ENCODE data around the gene GALNT18.

Gene GALNT18

DNA sequence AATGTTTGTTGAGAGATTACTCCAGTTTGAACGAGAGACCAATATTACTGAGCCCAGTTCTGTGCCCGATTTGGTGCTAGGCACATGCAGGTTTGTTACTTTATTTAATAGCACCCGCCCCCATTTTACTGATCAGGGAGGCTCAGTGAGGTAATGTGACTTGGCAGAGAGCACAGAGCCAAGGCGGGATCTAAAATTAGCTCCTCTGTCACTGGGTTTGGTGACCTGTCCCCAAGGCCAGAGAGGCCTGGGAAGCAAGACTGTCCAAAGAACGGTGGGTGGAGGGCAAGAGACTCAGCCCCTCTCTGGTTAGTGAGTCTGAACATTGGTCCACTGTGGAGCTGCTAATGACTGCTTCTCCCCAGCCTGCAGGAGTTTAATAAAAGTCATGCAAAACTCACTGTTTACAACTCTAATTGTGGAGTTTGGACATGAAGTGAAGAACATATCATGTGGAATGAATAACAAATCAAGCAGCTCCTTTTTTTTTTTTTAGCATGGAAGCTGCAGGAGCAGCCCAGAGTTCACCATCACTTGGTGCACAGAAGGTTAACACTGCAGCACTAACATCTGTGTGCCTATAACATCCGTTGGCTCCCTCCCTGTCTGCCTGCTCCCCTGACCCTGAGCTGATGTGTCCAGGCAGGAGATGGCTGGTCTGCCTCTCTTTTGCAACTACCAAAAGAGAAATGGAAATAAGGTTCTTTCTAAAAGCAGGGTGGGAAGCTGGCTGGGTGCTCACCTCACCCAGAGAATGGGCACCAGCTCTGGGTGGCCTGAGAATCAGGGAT lies 307.7 kb downstream of the GALNT18 start:
- Histone ChIP-seq H3K27ac (no peak overlapping the region), H3K27me3 (ENCODE audit: insufficient read depth, low read depth) (no peaks in the 10 kb centered on the region)
- TF ChIP-seq, protein P1, sequence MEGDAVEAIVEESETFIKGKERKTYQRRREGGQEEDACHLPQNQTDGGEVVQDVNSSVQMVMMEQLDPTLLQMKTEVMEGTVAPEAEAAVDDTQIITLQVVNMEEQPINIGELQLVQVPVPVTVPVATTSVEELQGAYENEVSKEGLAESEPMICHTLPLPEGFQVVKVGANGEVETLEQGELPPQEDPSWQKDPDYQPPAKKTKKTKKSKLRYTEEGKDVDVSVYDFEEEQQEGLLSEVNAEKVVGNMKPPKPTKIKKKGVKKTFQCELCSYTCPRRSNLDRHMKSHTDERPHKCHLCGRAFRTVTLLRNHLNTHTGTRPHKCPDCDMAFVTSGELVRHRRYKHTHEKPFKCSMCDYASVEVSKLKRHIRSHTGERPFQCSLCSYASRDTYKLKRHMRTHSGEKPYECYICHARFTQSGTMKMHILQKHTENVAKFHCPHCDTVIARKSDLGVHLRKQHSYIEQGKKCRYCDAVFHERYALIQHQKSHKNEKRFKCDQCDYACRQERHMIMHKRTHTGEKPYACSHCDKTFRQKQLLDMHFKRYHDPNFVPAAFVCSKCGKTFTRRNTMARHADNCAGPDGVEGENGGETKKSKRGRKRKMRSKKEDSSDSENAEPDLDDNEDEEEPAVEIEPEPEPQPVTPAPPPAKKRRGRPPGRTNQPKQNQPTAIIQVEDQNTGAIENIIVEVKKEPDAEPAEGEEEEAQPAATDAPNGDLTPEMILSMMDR (conservative IDR thresholded peaks at IDR 0.05; ENCODE audit: low read depth, low read length), result no peak

DNA sequence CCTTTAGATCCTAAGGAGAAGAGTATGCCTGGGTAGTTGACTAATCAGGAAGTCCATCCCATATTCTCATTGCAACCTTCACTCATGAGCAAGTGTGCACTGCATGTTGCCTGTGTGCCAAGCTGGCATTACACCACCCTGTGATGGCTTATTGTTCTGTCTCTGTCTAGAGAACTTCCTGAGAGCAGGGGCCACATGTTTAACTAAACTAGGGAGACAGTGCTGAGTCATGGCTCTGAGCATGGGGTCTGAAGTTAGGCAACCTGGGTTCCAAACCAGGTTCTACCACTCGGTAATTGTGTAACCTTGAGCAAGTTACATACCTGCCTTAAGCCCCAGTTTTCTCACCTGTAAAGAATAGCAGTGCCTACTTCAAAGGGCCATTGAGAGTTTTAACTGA lies 308.4 kb downstream of the GALNT18 start:
- Histone ChIP-seq H4K20me1 (ENCODE audit: insufficient read depth) (no peaks in the 10 kb centered on the region), H3K36me3 (ENCODE audit: insufficient read depth) (no peaks in the 10 kb centered on the region), H3K4me1 (ENCODE audit: low read depth, poor library complexity, severe bottlenecking) (no peaks in the 10 kb centered on the region), H2AFZ (ENCODE audit: low read depth) (no peak overlapping the region), H3K79me2 (ENCODE audit: insufficient read depth, low read depth) (no peaks in the 10 kb centered on the region), H3K27ac (no peak overlapping the region), H3K27me3 (ENCODE audit: insufficient read depth, low read depth) (no peaks in the 10 kb centered on the region), H3K4me3 (IDR thresholded peaks at IDR 0.05; ENCODE audit: insufficient read depth, low read depth, low read length) (no peak overlapping the region), H3K4me2 (no peak overlapping the region), H3K9ac (no peak overlapping the region)
- TF ChIP-seq, protein P1 (conservative IDR thresholded peaks at IDR 0.05; ENCODE audit: low read depth, low read length), result no peak

More for the DNA sequence above, 307.7 kb downstream of the GALNT18 start:
- H3K4me1 ChIP-seq (ENCODE audit: low read depth, poor library complexity, severe bottlenecking), result no peaks in the 10 kb centered on the region
- no peaks in the 10 kb centered on the region for H3K36me3 ChIP-seq (ENCODE audit: insufficient read depth)
- no peaks in the 10 kb centered on the region for H3K79me2 ChIP-seq (ENCODE audit: insufficient read depth, low read depth)
- no peak overlapping the region for H3K9ac ChIP-seq
- no peaks in the 10 kb centered on the region for H4K20me1 ChIP-seq (ENCODE audit: insufficient read depth)
- no peak overlapping the region for H3K4me2 ChIP-seq
- H3K4me3 ChIP-seq (IDR thresholded peaks at IDR 0.05; ENCODE audit: insufficient read depth, low read depth, low read length), result no peak overlapping the region
- no peak overlapping the region for H2AFZ ChIP-seq (ENCODE audit: low read depth)

DNA sequence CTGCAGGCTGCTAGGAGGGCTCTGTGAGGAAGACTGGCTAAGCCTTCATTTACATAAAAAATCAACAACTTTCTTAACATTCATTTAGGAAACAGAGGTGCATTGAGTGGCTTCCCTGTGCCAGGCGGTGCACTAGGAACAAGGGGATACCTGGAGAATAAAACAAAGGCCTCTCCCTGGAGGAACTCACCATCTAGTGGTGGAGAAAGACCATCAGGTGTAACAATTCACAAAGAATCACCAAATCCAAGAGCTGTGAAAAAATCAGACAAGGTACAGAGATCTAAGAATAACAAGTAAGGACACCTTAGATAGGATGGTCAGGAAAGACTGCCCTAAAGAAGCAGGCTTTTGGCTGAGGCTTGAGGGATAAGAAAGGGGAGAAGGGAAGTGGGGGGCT lies 309.1 kb downstream of the GALNT18 start:
- Histone ChIP-seq H3K4me2 (no peak overlapping the region), H3K36me3 (ENCODE audit: insufficient read depth) (no peaks in the 10 kb centered on the region), H4K20me1 (ENCODE audit: insufficient read depth) (no peaks in the 10 kb centered on the region), H3K9ac (no peak overlapping the region), H3K4me1 (ENCODE audit: low read depth, poor library complexity, severe bottlenecking) (no peaks in the 10 kb centered on the region), H3K4me3 (IDR thresholded peaks at IDR 0.05; ENCODE audit: insufficient read depth, low read depth, low read length) (no peak overlapping the region), H3K27me3 (ENCODE audit: insufficient read depth, low read depth) (no peaks in the 10 kb centered on the region), H3K79me2 (ENCODE audit: insufficient read depth, low read depth) (no peaks in the 10 kb centered on the region), H3K27ac (no peak overlapping the region), H2AFZ (ENCODE audit: low read depth) (no peak overlapping the region)
- TF ChIP-seq, protein P1 (conservative IDR thresholded peaks at IDR 0.05; ENCODE audit: low read depth, low read length), result no peak

DNA sequence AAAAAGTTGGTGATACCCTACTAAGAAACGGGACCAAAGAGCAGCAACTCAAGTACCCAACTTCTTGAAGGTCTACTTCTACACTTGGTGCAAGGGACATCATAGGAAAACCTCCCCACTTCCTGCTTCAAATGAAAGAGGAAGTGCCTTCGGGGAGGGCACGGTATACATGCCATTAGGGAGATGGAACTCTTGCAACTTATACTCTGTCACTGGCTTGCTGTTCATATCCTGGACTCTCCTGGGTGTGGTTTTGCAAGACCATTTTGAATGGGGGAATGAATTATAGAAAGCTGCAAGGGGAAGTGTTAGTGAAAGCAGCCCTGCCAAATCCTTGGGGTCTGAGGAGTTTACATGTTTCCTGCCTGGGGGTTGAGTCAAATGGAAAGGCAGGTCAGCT lies 310.6 kb downstream of the GALNT18 start:
- no peaks in the 10 kb centered on the region for H3K79me2 ChIP-seq (ENCODE audit: insufficient read depth, low read depth)
- H4K20me1 ChIP-seq (ENCODE audit: insufficient read depth), result no peaks in the 10 kb centered on the region
- no peak overlapping the region for H3K27ac ChIP-seq
- no peak overlapping the region for H3K9ac ChIP-seq
- H3K4me3 ChIP-seq (IDR thresholded peaks at IDR 0.05; ENCODE audit: insufficient read depth, low read depth, low read length), result no peak overlapping the region
- TF ChIP-seq, protein P1 (conservative IDR thresholded peaks at IDR 0.05; ENCODE audit: low read depth, low read length), result no peak
- no peaks in the 10 kb centered on the region for H3K36me3 ChIP-seq (ENCODE audit: insufficient read depth)
- no peak overlapping the region for H2AFZ ChIP-seq (ENCODE audit: low read depth)
- H3K4me1 ChIP-seq (ENCODE audit: low read depth, poor library complexity, severe bottlenecking), result no peaks in the 10 kb centered on the region
- H3K4me2 ChIP-seq, result no peak overlapping the region
- H3K27me3 ChIP-seq (ENCODE audit: insufficient read depth, low read depth), result no peaks in the 10 kb centered on the region

Data from KMS-11 (cell line).